ENCODE results near the gene TBRG4.
A peak's percentile ranks its signal among the peaks of the same experiment; 100 is the strongest.
"Not testable (repeated sequence)": the region's sequence is repeated elsewhere in the genome, so short reads cannot be mapped to it uniquely, and the experiment has no call there.

TBRG4 gene

GRCh38 chr7:45111298-45112223, at the start of gene TBRG4:
Gene TBRG4, minus strand, starts transcription at chr7:45111697. Its CDS starts 2,460 bp downstream, at chr7:45109237.
- peak; percentile 83 for DNase-seq (ENCODE audit: low read depth, low spot score)

DNA sequence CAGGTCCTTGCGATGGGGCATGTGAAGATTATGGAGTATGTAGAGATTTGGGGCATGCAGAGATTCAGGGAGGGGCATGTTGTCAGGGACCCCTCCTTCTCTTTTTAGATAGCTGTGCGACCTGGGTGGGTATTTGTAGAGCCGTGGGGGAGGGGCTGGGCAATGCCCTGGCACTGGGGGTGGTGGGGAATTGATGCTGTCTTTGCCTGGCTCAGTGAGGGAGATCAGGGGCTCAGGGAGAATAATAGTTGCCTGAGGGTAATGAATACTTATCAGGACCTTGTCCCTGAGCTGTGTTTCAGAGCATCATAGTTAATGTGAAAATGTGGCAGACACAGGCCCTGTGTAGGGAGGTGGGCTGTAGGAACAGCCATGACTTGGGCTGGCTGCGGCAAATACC, 49.6 kb upstream of the TBRG4 start:
- DNase-seq (ENCODE audit: low read depth, low spot score), result no peak

DNA sequence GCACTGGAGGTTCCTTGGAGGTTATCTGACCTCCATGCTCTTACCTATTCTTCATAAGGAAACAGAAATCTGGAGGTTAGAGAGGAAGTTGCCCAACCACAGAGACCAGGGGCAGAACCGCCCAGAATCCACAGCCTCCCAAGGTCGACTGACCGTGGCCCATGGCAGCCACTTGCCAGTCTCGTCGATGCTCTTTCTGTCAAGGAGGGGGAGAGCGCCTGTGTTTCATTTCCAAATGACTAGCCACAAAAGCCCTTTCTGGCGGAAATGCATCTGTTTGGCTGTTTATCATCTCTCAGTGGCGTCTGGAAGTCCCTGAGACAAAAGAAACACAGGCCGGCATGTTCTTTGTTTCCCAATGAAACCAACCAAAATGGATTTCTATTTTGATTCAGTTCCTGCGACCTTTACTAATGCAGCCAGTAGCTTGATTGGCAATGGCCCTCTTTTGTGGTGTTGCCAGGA, 49.0 kb upstream of the TBRG4 start:
- no peak for DNase-seq (ENCODE audit: low read depth, low spot score)

GRCh38 chr7:45159296-45159695, 47.8 kb upstream of the TBRG4 start:
- DNase-seq (ENCODE audit: low read depth, low spot score), result no peak

- DNase-seq (ENCODE audit: low read depth, low spot score), result no peak
These were observed 47.0 kb upstream of the TBRG4 start for GRCh38 chr7:45158471-45158870.

- no peak for DNase-seq (ENCODE audit: low read depth, low spot score)
These were observed 46.3 kb upstream of the TBRG4 start, which contains the start of gene RAMP3 for GRCh38 chr7:45157653-45158401. Gene RAMP3, plus strand, starts transcription at chr7:45157791. Its CDS starts 38 bp downstream, at chr7:45157829.

GRCh38 chr7:45157286-45157652, 45.8 kb upstream of the TBRG4 start:
- DNase-seq (ENCODE audit: low read depth, low spot score), result no peak

DNA sequence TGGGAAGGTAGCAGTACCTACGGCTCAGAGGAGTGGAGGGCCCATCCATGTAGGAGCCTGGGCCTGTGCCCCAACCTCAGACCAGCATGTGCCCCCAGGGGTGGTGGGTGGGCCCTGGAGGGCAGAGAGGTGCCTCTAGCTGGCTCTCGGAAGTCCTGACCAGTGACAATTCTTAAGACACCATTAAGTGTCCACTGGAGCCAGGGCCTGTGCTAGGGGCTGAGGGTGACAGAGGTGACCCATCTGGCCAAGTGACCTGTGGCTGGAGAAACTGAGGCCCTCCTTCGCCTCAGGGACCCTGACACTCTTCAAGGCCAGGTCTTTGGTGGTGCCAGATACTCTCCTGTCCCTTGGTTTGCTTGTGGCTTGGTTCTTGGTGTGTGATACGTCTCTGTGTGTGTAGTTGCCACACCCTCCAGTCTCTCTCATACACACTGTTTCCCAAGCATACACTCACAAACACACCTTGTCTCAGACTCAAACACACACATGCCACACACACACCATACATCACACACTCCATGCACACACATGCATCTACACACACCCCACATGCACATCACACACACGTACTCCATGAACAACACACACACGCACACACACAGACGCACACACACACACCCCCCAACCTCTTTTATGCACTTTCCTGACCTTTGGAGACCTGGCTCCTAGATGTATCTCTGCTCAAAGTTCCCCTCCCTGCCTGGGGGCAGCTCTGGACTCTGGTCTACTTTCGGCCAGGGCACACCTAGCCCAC, 45.2 kb upstream of the TBRG4 start:
- no peak for DNase-seq (ENCODE audit: low read depth, low spot score)

- DNase-seq (ENCODE audit: low read depth, low spot score), result no peak
These were observed 44.4 kb upstream of the TBRG4 start for GRCh38 chr7:45155941-45156340.

GRCh38 chr7:45155357-45155900, 43.9 kb upstream of the TBRG4 start:
- no peak for DNase-seq (ENCODE audit: low read depth, low spot score)

GRCh38 chr7:45153861-45154260, 42.4 kb upstream of the TBRG4 start:
- DNase-seq (ENCODE audit: low read depth, low spot score), result not testable (repeated sequence)

DNA sequence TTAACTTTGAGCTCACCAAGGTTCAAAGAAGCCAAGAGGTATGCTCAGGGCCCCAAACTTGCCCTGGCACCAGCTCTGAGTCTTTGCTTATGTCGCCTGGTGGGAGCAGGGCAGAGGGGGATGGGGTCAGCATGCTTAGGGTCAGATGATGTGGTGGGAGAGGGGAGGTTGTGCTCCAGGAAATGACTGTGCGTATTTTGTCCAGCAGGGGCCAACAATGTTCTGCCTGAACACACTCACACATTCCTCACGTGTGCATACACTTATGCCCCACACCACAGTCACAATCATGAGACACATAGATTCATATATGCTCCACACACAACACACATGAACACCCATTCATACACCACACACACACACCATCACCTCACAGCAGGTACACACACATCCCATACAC, 41.7 kb upstream of the TBRG4 start:
- DNase-seq (ENCODE audit: low read depth, low spot score), result no peak

- no peak for DNase-seq (ENCODE audit: low read depth, low spot score)
These were observed 40.5 kb upstream of the TBRG4 start for GRCh38 chr7:45151967-45152366.

DNA sequence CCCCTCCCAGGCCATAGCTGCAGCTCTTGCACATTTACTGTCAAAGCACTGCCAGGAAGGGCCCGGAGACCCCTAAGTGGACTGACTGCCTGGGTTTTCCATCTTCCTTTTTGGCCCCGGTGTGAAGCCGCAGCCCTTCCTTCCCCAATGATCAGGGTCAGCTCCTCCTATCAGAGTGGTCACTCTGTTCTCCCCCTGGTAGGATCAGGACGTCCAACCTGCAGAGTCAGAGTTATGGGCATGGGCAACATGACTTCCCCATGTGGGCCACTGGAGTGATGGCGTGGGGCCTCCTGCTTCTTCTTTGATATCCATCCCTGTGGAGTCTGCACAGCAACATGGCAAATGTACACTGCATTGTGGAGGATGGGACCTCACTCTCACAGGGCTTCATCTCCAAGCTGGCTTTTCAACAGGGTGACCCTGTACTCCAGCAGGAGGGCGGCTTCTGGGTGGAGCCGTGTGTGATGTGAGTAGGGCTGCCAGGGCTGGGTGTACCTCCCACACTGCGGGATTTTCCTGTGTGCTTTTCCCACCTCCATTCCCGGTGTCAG, 39.7 kb upstream of the TBRG4 start:
- DNase-seq (ENCODE audit: low read depth, low spot score), result no peak

- DNase-seq (ENCODE audit: low read depth, low spot score), result no peak
These were observed 38.7 kb upstream of the TBRG4 start for GRCh38 chr7:45150199-45150598.

DNA sequence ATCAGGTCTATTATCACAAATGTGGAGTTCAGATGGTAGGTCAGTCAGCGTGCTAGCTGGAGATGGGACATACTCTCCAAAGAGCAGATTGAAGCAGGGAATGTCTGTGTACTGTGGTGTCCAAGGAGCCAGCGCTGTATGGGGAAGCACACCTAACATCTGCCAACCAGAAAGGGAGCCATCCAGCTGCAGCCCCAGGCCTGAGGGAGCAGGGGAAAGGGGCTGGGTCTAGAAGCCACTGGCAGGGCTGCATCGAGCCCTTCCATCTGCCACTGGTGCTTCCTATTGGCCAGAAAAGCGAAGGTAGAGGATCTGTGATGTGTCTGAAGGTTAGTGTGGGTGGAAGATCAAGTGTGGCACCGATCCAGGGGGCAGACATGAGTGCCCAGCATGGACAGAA, 38.1 kb upstream of the TBRG4 start:
- no peak for DNase-seq (ENCODE audit: low read depth, low spot score)

- no peak for DNase-seq (ENCODE audit: low read depth, low spot score)
These were observed 37.1 kb upstream of the TBRG4 start for GRCh38 chr7:45148653-45148973.

GRCh38 chr7:45147858-45148652, 36.6 kb upstream of the TBRG4 start:
- no peak for DNase-seq (ENCODE audit: low read depth, low spot score)

GRCh38 chr7:45146531-45147379, 35.3 kb upstream of the TBRG4 start:
- no peak for DNase-seq (ENCODE audit: low read depth, low spot score)

DNA sequence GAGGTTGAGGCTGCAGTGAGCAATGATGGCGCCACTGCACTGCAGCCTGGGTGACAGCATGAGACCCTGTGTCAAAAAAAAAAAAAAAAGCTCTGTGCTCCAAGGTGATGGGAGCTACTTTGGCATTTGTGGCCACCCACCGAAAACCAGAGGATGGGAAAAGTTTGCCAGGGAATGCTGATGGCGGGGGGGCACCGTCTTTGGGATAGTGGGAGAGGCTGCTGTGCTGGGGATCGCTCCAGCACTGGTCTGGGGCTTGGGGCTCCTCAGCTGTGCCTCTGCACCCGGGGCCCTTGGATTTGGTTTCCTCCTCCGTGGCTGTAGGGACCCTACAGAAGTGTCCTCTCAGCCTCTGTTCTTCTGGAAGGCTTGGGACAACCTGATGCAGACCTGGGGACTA, 34.4 kb upstream of the TBRG4 start:
- DNase-seq (ENCODE audit: low read depth, low spot score), result no peak
